Smooth muscle cell (in vitro differentiated cells): ENCODE data around the gene PLPPR5. TPM values are rescaled to one million over a fixed set of nuclear protein-coding genes. Genes with fewer than 3 reads are reported as not detected.

Experiments
- DNase-seq: peaks from one replicate; lab custom pipeline; 2025; ENCODE audit not compliant: unreplicated experiment; lab: John Stamatoyannopoulos, UW
- H2AFZ ChIP-seq: fragments of 200-600 bp; sonication (generic); 2 replicates; pipeline ENCODE4 v1.6.0; 2016; ENCODE audit warnings: antibody characterized with exemption, low read depth, mild to moderate bottlenecking
- H3F3A ChIP-seq: fragments of 200-600 bp; sonication (generic); 2 replicates; pipeline ENCODE4 v1.6.0; 2017; ENCODE audit warnings: antibody characterized with exemption, low read depth
- H3K27ac ChIP-seq: fragments of 200-600 bp; sonication (generic); 2 replicates; pipeline ENCODE4 v1.5.1; 2016; ENCODE audit warnings: low read depth, mild to moderate bottlenecking
- H3K27me3 ChIP-seq: fragments of 200-600 bp; sonication (generic); 2 replicates; pipeline ENCODE4 v1.6.1; 2016; ENCODE audit warnings: low read depth, mild to moderate bottlenecking
- H3K36me3 ChIP-seq: fragments of 200-600 bp; sonication (generic); 2 replicates; pipeline ENCODE4 v1.5.1; 2016; ENCODE audit warnings: low read depth
- H3K4me1 ChIP-seq: fragments of 200-600 bp; sonication (generic); 2 replicates; pipeline ENCODE4 v1.5.1; 2016; ENCODE audit warnings: low read depth
- H3K4me2 ChIP-seq: fragments of 200-600 bp; sonication (generic); 2 replicates; pipeline ENCODE4 v1.6.0; 2016; ENCODE audit warnings: mild to moderate bottlenecking
- H3K4me3 ChIP-seq: fragments of 200-600 bp; sonication (generic); 2 replicates; pipeline ENCODE4 v1.5.1; 2016; ENCODE audit warnings: mild to moderate bottlenecking
- H3K79me2 ChIP-seq: fragments of 200-600 bp; sonication (generic); 2 replicates; pipeline ENCODE4 v1.6.0; 2016; ENCODE audit warnings: low read depth, mild to moderate bottlenecking
- H3K9ac ChIP-seq: fragments of 200-600 bp; sonication (generic); 2 replicates; pipeline ENCODE4 v1.6.0; 2016; ENCODE audit warnings: low read depth
- H3K9me3 ChIP-seq: fragments of 200-600 bp; sonication (generic); replicated peaks from 2 replicates; pipeline ENCODE4 v1.5.1; 2016; ENCODE audit warnings: low read depth
- H4K20me1 ChIP-seq: fragments of 200-600 bp; sonication (generic); 2 replicates; pipeline ENCODE4 v1.6.0; 2016; ENCODE audit warnings: low read depth
- WGBS: methylation state at CpG from one replicate; pipeline ENCODE4 v1.1.7; 2016; ENCODE audit warnings: low lambda C conversion rate; 5-methylcytosine and 5-hydroxymethylcytosine counted together
- polyA plus RNA-seq: library from polyadenylated mRNA; unstranded; fragments of >200 nt; fragmentation: Nextera tagmentation; extraction: Ambion mirVana; gene quantifications from 2 replicates; pipeline ENCODE4 v1.2.1, GENCODE V29; 2016
- total RNA-seq: library from RNA; depleted of rRNA; stranded (reverse); fragments of >200 nt; gene quantifications from 2 replicates; pipeline ENCODE4 v1.2.3, GENCODE V29; 2014
- TF ChIP-seq, protein P1 (sequence below): fragments of 200-600 bp; sonication (generic); IDR thresholded peaks from 2 replicates; pipeline ENCODE4 v1.5.1; 2017; ENCODE audit warnings: borderline replicate concordance, mild to moderate bottlenecking, antibody characterized with exemption; ENCODE audit not compliant: insufficient read depth, poor library complexity, severe bottlenecking

The PLPPR5 gene
- total and polyA plus RNA-seq, 2 experiments from 2014 or later, result 0.18 to 0.34 TPM

DNA sequence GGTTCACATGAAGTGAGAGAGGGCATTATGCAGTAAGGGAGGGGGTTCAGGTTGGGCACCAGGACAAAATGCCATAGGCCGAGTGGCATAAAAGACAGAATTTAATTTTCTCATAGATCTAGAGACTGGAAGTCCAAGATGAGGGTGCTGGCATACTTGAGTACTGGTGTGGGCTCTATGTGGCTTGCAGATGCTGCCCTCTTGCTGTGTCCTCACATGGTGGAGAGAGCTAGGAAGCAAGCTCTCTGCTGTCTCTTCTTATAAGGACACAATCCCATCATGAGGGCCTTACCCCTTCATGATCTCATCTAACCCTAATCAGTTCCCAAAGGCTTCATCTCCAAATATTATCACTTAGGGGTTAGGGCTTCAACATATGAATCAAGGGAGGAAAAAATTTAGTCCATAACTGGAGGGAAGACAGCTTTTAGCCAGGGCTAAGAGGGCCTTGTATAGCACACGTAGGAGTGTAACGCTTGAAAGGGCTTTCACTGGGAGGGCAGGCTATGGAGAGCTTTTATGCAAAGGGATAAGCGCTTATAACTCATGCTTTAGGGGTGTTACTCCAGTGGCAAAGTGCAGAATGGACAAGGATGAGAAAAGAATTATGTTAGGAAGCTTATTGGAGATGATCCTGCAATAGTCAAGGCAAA, 64.5 kb downstream of the PLPPR5 start:
- H3K4me1 ChIP-seq, result no peaks in the 10 kb centered on the region
- H3K4me2 ChIP-seq, result no peak overlapping the region
- no peak overlapping the region for H3K9ac ChIP-seq
- TF ChIP-seq, protein P1, sequence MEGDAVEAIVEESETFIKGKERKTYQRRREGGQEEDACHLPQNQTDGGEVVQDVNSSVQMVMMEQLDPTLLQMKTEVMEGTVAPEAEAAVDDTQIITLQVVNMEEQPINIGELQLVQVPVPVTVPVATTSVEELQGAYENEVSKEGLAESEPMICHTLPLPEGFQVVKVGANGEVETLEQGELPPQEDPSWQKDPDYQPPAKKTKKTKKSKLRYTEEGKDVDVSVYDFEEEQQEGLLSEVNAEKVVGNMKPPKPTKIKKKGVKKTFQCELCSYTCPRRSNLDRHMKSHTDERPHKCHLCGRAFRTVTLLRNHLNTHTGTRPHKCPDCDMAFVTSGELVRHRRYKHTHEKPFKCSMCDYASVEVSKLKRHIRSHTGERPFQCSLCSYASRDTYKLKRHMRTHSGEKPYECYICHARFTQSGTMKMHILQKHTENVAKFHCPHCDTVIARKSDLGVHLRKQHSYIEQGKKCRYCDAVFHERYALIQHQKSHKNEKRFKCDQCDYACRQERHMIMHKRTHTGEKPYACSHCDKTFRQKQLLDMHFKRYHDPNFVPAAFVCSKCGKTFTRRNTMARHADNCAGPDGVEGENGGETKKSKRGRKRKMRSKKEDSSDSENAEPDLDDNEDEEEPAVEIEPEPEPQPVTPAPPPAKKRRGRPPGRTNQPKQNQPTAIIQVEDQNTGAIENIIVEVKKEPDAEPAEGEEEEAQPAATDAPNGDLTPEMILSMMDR, result no peak
- H3K79me2 ChIP-seq, result no peaks in the 10 kb centered on the region
- DNase-seq, result no peak
- no peaks in the 10 kb centered on the region for H3K36me3 ChIP-seq
- H3F3A ChIP-seq, result no peaks in the 10 kb centered on the region
- H3K4me3 ChIP-seq, result no peak overlapping the region
- H3K27ac ChIP-seq, result no peak overlapping the region
- no peak overlapping the region for H2AFZ ChIP-seq
- whole genome bisulfite sequencing, result 86% methylated on average over 4 of the region's 4 CpGs
- no peaks in the 10 kb centered on the region for H3K9me3 ChIP-seq
- no peaks in the 10 kb centered on the region for H4K20me1 ChIP-seq
- no peaks in the 10 kb centered on the region for H3K27me3 ChIP-seq

DNA sequence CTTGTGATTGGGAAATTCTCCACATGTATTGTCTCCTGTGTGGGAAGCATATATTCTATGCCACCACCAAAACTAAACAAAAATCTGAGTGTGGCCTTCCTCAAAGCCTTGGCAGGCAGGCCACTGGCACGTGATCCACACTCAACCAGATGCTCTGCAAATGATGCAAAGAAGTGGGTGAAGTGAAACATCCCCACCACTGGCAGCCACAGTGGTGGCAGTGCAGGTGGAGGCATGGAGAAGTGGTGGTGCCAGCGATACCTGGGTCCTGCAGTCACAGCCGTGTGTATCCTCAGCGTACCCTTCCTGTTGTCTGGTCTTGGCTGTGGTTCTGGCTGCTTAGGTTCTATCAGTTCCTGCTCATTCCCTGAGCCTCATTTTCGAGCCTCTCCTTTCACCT, 65.2 kb downstream of the PLPPR5 start:
- TF ChIP-seq, protein P1, result no peak
- Histone ChIP-seq H3K79me2 (no peaks in the 10 kb centered on the region), H3K4me3 (no peak overlapping the region), H3K4me2 (no peak overlapping the region), H2AFZ (no peak overlapping the region), H3K27ac (no peak overlapping the region), H3K9ac (no peak overlapping the region), H3K9me3 (no peaks in the 10 kb centered on the region), H3K27me3 (no peaks in the 10 kb centered on the region), H3K36me3 (no peaks in the 10 kb centered on the region), H4K20me1 (no peaks in the 10 kb centered on the region), H3K4me1 (no peaks in the 10 kb centered on the region), H3F3A (no peaks in the 10 kb centered on the region)
- WGBS, result 99% methylated on average over 5 of the region's 5 CpGs
- no peak for DNase-seq

DNA sequence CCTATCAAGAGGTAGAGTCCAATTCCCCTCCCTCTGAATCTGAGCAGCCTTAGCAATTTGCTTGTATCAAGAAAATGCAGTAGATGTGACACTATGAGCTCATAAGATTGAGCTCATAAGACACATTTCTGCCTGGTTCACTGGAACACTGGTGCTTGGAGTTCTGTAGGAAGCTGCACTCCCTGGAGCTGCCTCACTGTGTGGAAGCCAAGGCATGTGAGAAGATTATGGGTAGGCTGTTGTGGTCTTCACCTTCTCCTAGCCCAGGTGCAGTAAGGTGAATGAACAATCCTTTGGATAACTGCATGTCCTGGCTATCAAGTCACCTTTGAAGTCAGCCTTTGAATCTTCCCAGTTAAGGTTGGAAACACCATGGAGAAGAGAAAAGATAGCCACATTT, 67.3 kb downstream of the PLPPR5 start:
- TF ChIP-seq, protein P1, result no peak
- Histone ChIP-seq H3K4me1 (no peaks in the 10 kb centered on the region), H3K9ac (no peak overlapping the region)

DNA sequence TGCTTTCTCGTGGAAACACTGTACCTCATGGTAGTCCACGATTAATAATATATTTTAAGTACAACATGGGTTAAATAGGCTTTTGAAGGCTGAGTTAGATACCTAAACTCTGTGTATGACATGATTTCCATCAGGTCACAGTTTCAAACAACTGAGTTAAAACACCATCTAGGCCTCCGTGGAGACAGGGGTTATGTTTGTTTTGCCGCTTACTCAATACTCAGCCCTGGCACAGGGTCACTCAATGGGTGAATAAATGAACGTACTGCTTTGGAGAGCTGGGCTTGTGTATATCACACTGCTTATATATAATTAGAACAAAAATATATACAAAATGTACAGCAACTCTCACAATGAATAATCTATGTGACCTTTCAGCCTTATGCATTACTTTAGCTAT, 72.5 kb downstream of the PLPPR5 start:
- WGBS, result 92% methylated on average over 5 of the region's 5 CpGs
- no peaks in the 10 kb centered on the region for H3K4me1 ChIP-seq

More for the DNA sequence above, 67.3 kb downstream of the PLPPR5 start:
- H2AFZ ChIP-seq, result no peak overlapping the region
- H3K4me3 ChIP-seq, result no peak overlapping the region
- H3K79me2 ChIP-seq, result no peaks in the 10 kb centered on the region
- no peaks in the 10 kb centered on the region for H3K9me3 ChIP-seq
- H3F3A ChIP-seq, result no peaks in the 10 kb centered on the region
- H4K20me1 ChIP-seq, result no peaks in the 10 kb centered on the region
- no peaks in the 10 kb centered on the region for H3K27me3 ChIP-seq
- H3K4me2 ChIP-seq, result no peak overlapping the region
- no peaks in the 10 kb centered on the region for H3K36me3 ChIP-seq
- H3K27ac ChIP-seq, result no peak overlapping the region
- no peak for DNase-seq

More for the DNA sequence above, 72.5 kb downstream of the PLPPR5 start:
- Histone ChIP-seq H2AFZ (no peak overlapping the region), H3K27ac (no peak overlapping the region), H3K4me2 (no peak overlapping the region), H3K79me2 (no peaks in the 10 kb centered on the region), H3K4me3 (no peak overlapping the region), H3F3A (no peaks in the 10 kb centered on the region), H3K9ac (no peak overlapping the region), H4K20me1 (no peaks in the 10 kb centered on the region), H3K27me3 (no peaks in the 10 kb centered on the region), H3K9me3 (no peaks in the 10 kb centered on the region), H3K36me3 (no peaks in the 10 kb centered on the region)
- TF ChIP-seq, protein P1, result no peak
- DNase-seq, result no peak
